Measurements from ENCODE around the gene EN1. TPM values are rescaled to one million over a fixed set of nuclear protein-coding genes. Genes with fewer than 3 reads are reported as not detected.

EN1 gene
- total RNA-seq, 1 experiment from 2014 or later: not detected

- Histone ChIP-seq H4K20me1 (ENCODE audit: insufficient read depth) (no peaks in the 10 kb centered on the region), H3K9me3 (ENCODE audit: control insufficient read depth in 1 of 2, insufficient read depth in 1 of 2, low read depth in 1 of 2, low read length in 2 of 2) (no peaks in the 10 kb centered on the region), H3K9me2 (ENCODE audit: insufficient read depth) (no peaks in the 10 kb centered on the region), H3K36me3 (ENCODE audit: control insufficient read depth in 1 of 2, insufficient read depth in 2 of 2, low read length in 2 of 2) (no peaks in the 10 kb centered on the region), H3K79me2 (ENCODE audit: insufficient read depth, low read length) (no peaks in the 10 kb centered on the region), H3K27me3 (ENCODE audit: insufficient read depth, low read length) (peaks cover 8% of the 10 kb centered on the region; the same call in 1 of the 2 replicates), H3K9ac (ENCODE audit: low read length) (no peak overlapping the region), H3K4me1 (ENCODE audit: control insufficient read depth in 1 of 2, insufficient read depth in 2 of 2, low read length in 2 of 2) (no peaks in the 10 kb centered on the region), H2AFZ (ENCODE audit: low read depth, low read length, poor library complexity, severe bottlenecking) (no peak overlapping the region), H3K27ac (ENCODE audit: low read depth, low read length) (no peak overlapping the region), H3K4me3 (replicated peaks in 1 of 2; ENCODE audit: low read depth in 1 of 2, low read length in 2 of 2) (no peak overlapping the region), H3K4me2 (ENCODE audit: low read length) (no peak overlapping the region)
- no TSS peak for BruUV-seq (replicated peaks)
- DNase-seq (ENCODE audit: low read depth, low spot score) (no peak), ATAC-seq (no peak)
- CTCF ChIA-PET: no interaction called here
- intact Hi-C loops (cut with micrococcal nuclease): no loop called here
- RAD21 ChIA-PET (ENCODE audit: low non-redundant PET in 1 of 2, low total read pairs in 2 of 2, uncharacterized antibody in 2 of 2, unreplicated experiment in 2 of 2): no interaction called here
- TF ChIP-seq RAD21 (IDR thresholded peaks at IDR 0.05; ENCODE audit: low read depth) (no peak), EZH2phosphoT487 (IDR thresholded peaks at IDR 0.05; ENCODE audit: borderline replicate concordance) (no peak), ATF3 (IDR thresholded peaks at IDR 0.05) (no peak), EZH2 (IDR thresholded peaks at IDR 0.05) (no peak), TCF7L2 (IDR thresholded peaks at IDR 0.05; ENCODE audit: borderline replicate concordance, extremely low read depth, insufficient read depth, insufficient read length) (no peak), POLR2AphosphoS5 (IDR thresholded peaks at IDR 0.05; ENCODE audit: low read depth, low read length) (no peak), JUND (IDR thresholded peaks at IDR 0.05) (no peak), SRF (IDR thresholded peaks at IDR 0.05; ENCODE audit: low read depth) (no peak), YY1 (IDR thresholded peaks at IDR 0.05; ENCODE audit: extremely low read depth, insufficient replicate concordance, low read depth, low read length) (no peak), MAX (IDR thresholded peaks at IDR 0.05) (no peak), ELF1 (IDR thresholded peaks at IDR 0.05; ENCODE audit: borderline replicate concordance, low read depth) (no peak), SP1 (IDR thresholded peaks at IDR 0.05; ENCODE audit: low read depth) (no peak), ZNF274 (IDR thresholded peaks at IDR 0.05; ENCODE audit: low read depth, low read length) (no peak), CTCF (IDR thresholded peaks at IDR 0.05 in 2 of 3, conservative IDR thresholded peaks at IDR 0.05 in 1 of 3; ENCODE audit: borderline replicate concordance in 1 of 3, insufficient read depth in 1 of 3, low read depth in 2 of 3, low read length in 2 of 3) (no peak), POLR2A (IDR thresholded peaks at IDR 0.05; ENCODE audit: borderline replicate concordance, extremely low read depth, insufficient read depth, insufficient read length) (no peak), SIN3A (IDR thresholded peaks at IDR 0.05; ENCODE audit: low read depth) (no peak), CEBPB (IDR thresholded peaks at IDR 0.05; ENCODE audit: low read depth) (no peak)
- POLR2A ChIA-PET: no interaction called here
Measured at GRCh38 chr2:118801151-118801550, 46.3 kb downstream of the EN1 start.
